H9 (cell line): Measurements from ENCODE around the gene TRAF5. TPM values are rescaled to one million over a fixed set of nuclear protein-coding genes. Genes with fewer than 3 reads are reported as not detected.

Source experiments
- DNase-seq: peaks from one replicate; pipeline ENCODE4 v3.0.0-alpha.2; 2017
- H2AFZ ChIP-seq: one replicate; pipeline ENCODE4 v1.6.1; 2013; ENCODE audit warnings: mild to moderate bottlenecking, low read length, control low read depth, moderate library complexity
- H2AK5ac ChIP-seq: 2 replicates; pipeline ENCODE4 v1.6.1; 2013; ENCODE audit warnings: low read length, control low read depth, mixed read lengths; ENCODE audit not compliant: insufficient read length
- H2BK120ac ChIP-seq: one replicate; pipeline ENCODE4 v1.6.1; 2013; ENCODE audit warnings: low read depth, mild to moderate bottlenecking, low read length, control low read depth, inconsistent platforms; ENCODE audit not compliant: poor library complexity, severe bottlenecking
- H2BK12ac ChIP-seq: 2 replicates; pipeline ENCODE4 v1.6.1; 2013; ENCODE audit warnings: low read length, control low read depth, mixed read lengths, low read depth; ENCODE audit not compliant: insufficient read length
- H2BK15ac ChIP-seq: 2 replicates; pipeline ENCODE4 v1.6.1; 2013; ENCODE audit warnings: low read depth, low read length, control low read depth
- H2BK20ac ChIP-seq: one replicate; pipeline ENCODE4 v1.6.1; 2013; ENCODE audit warnings: low read depth, mild to moderate bottlenecking, low read length, control low read depth, inconsistent platforms; ENCODE audit not compliant: poor library complexity, severe bottlenecking
- H2BK5ac ChIP-seq: 2 replicates; pipeline ENCODE4 v1.6.1; 2013; ENCODE audit warnings: low read length, control low read depth, mixed read lengths; ENCODE audit not compliant: insufficient read length
- H3K14ac ChIP-seq: 2 replicates; pipeline ENCODE4 v1.6.1; 2013; ENCODE audit warnings: low read length, control low read depth; ENCODE audit not compliant: insufficient read depth
- H3K18ac ChIP-seq: 2 replicates; pipeline ENCODE4 v1.6.1; 2013; ENCODE audit warnings: low read depth, mild to moderate bottlenecking, mixed read lengths, low read length, control low read depth; ENCODE audit not compliant: insufficient read length
- H3K23ac ChIP-seq: 2 replicates; pipeline ENCODE4 v1.6.1; 2013; ENCODE audit warnings: low read length, control low read depth, mixed read lengths, low read depth; ENCODE audit not compliant: insufficient read length
- H3K23me2 ChIP-seq: 2 replicates; pipeline ENCODE4 v1.6.1; 2013; ENCODE audit warnings: low read depth, mild to moderate bottlenecking, mixed read lengths, low read length, control low read depth; ENCODE audit not compliant: insufficient read length, poor library complexity, severe bottlenecking
- H3K27ac ChIP-seq: 2 replicates; pipeline ENCODE4 v1.5.1; 2013; ENCODE audit warnings: low read length, control low read depth, mixed read lengths, low read depth; ENCODE audit not compliant: insufficient read length
- H3K27me3 ChIP-seq: 2 replicates; pipeline ENCODE4 v1.6.1; 2013; ENCODE audit warnings: low read length, control low read depth, inconsistent platforms; ENCODE audit not compliant: insufficient read depth
- H3K4ac ChIP-seq: 2 replicates; pipeline ENCODE4 v1.6.1; 2013; ENCODE audit warnings: low read depth, mild to moderate bottlenecking, control low read depth, inconsistent platforms, low read length, moderate library complexity
- H3K4me1 ChIP-seq: 2 replicates; pipeline ENCODE4 v1.6.1; 2013; ENCODE audit warnings: low read length, control low read depth, inconsistent platforms; ENCODE audit not compliant: insufficient read depth
- H3K4me2 ChIP-seq: 2 replicates; pipeline ENCODE4 v1.6.1; 2013; ENCODE audit warnings: low read length, control low read depth, mixed read lengths; ENCODE audit not compliant: insufficient read length, insufficient read depth
- H3K56ac ChIP-seq: 2 replicates; pipeline ENCODE4 v1.6.1; 2013; ENCODE audit warnings: low read depth, mild to moderate bottlenecking, mixed read lengths, low read length, control low read depth; ENCODE audit not compliant: insufficient read length
- H3K79me1 ChIP-seq: 2 replicates; pipeline ENCODE4 v1.6.1; 2013; ENCODE audit warnings: low read depth, mild to moderate bottlenecking, moderate library complexity, low read length, control low read depth, inconsistent platforms; ENCODE audit not compliant: insufficient read depth, poor library complexity, severe bottlenecking
- H3K79me2 ChIP-seq: 2 replicates; pipeline ENCODE4 v1.6.1; 2013; ENCODE audit warnings: low read length, control low read depth, inconsistent platforms; ENCODE audit not compliant: insufficient read depth
- H3K9ac ChIP-seq: 2 replicates; pipeline ENCODE4 v1.6.1; 2013; ENCODE audit warnings: low read length, control low read depth, mixed read lengths; ENCODE audit not compliant: insufficient read length; ENCODE audit errors: extremely low read depth
- H3K9me3 ChIP-seq: one replicate; pipeline ENCODE4 v1.6.1; 2013; ENCODE audit warnings: low read depth, low read length, inconsistent platforms; ENCODE audit not compliant: control insufficient read depth
- H3T11ph ChIP-seq: one replicate; pipeline ENCODE4 v1.6.1; 2013; ENCODE audit warnings: mild to moderate bottlenecking, low read length, control low read depth, inconsistent platforms
- H4K20me1 ChIP-seq: one replicate; pipeline ENCODE4 v1.6.1; 2013; ENCODE audit not compliant: control insufficient read depth, insufficient read length, insufficient read depth
- H4K5ac ChIP-seq: 2 replicates; pipeline ENCODE4 v1.6.1; 2013; ENCODE audit warnings: low read depth, mild to moderate bottlenecking, mixed read lengths, low read length, control low read depth; ENCODE audit not compliant: insufficient read length
- H4K8ac ChIP-seq: replicated peaks from 2 replicates; pipeline ENCODE4 v1.6.1; 2013; ENCODE audit warnings: low read length, control low read depth, mixed read lengths, low read depth; ENCODE audit not compliant: insufficient read length
- H4K91ac ChIP-seq: 2 replicates; pipeline ENCODE4 v1.6.1; 2013; ENCODE audit warnings: low read depth, mild to moderate bottlenecking, moderate library complexity, mixed read lengths, low read length, control low read depth; ENCODE audit not compliant: insufficient read length
- H3K27ac Mint-ChIP-seq, 3 experiments: 2 replicates in 2 of 3; 3 replicates in 1 of 3; pipeline ENCODE4 v1.8.0; 2020 to 2021; ENCODE audit warnings: mixed read lengths in 3 of 3, mild to moderate bottlenecking in 1 of 3, moderate library complexity in 1 of 3
- H3K27me3 Mint-ChIP-seq: 2 replicates; pipeline ENCODE4 v1.8.0; 2021; ENCODE audit warnings: low read depth, mild to moderate bottlenecking, moderate library complexity, mixed read lengths
- H3K36me3 Mint-ChIP-seq, 3 experiments: 2 replicates in 2 of 3; 3 replicates in 1 of 3; pipeline ENCODE4 v1.8.0; 2020 to 2021; ENCODE audit warnings: low read depth in 3 of 3, mixed read lengths in 3 of 3; ENCODE audit not compliant: insufficient read depth in 1 of 3
- H3K4me1 Mint-ChIP-seq, 2 experiments: 2 replicates each; pipeline ENCODE4 v1.8.0; 2020; ENCODE audit warnings: mixed read lengths in 2 of 2
- H3K4me3 Mint-ChIP-seq, 2 experiments: 2 replicates in 1 of 2; 3 replicates in 1 of 2; pipeline ENCODE4 v1.8.0; 2020 to 2021; ENCODE audit warnings: mild to moderate bottlenecking in 2 of 2, mixed read lengths in 2 of 2, moderate library complexity in 1 of 2
- H3K9me3 Mint-ChIP-seq, 2 experiments: 2 replicates in 1 of 2; 3 replicates in 1 of 2; pipeline ENCODE4 v1.8.0; 2020; ENCODE audit warnings: mild to moderate bottlenecking in 2 of 2, mixed read lengths in 2 of 2, moderate library complexity in 1 of 2
- CTCF ChIP-seq: fragments of 200-600 bp; sonication (generic); conservative IDR thresholded peaks from 3 replicates; pipeline ENCODE4 v1.8.0; 2021; ENCODE audit warnings: antibody characterized with exemption, mild to moderate bottlenecking
- WGBS: extraction: QIAGEN DNeasy Blood & Tissue Kit; methylation state at CpG from one replicate; pipeline ENCODE4 v1.1.7; 2013; ENCODE audit warnings: missing lambda C conversion rate, low lambda C conversion rate, mixed read lengths; ENCODE audit not compliant: insufficient read length; ENCODE audit errors: extremely low coverage; 5-methylcytosine and 5-hydroxymethylcytosine counted together
- total RNA-seq: library from RNA; stranded (reverse); gene quantifications from 2 replicates; pipeline ENCODE4 v1.2.1, GENCODE V29; 2021

The TRAF5 gene
- total RNA-seq, 1 experiment from 2014 or later = 19.1 TPM

- H3K9me3 ChIP-seq = no peaks in the 10 kb centered on the region
- H3K4me2 ChIP-seq = no peak overlapping the region
- no peak overlapping the region for H3K56ac ChIP-seq
- H2BK120ac ChIP-seq = no peak overlapping the region
- H4K5ac ChIP-seq = no peak overlapping the region
- H2BK12ac ChIP-seq = no peak overlapping the region
- Mint-ChIP-seq H3K4me1 (0 out of 4 replicates have a peak, but pooled peaks cover 0 to 3% of the 10 kb centered on the region in 2 experiments), H3K36me3 (peaks cover 35 to 61% (median 42%) of the 10 kb centered on the region in 3 experiments), H3K9me3 (peaks cover 38 to 54% of the 10 kb centered on the region in 2 experiments), H3K4me3 (no peak overlapping the region), H3K27me3 (peaks cover 4% of the 10 kb centered on the region), H3K27ac (no peak overlapping the region)
- H3K27ac ChIP-seq = no peak overlapping the region
- no peak overlapping the region for H2BK20ac ChIP-seq
- no peak overlapping the region for H2BK5ac ChIP-seq
- no peaks in the 10 kb centered on the region for H3K27me3 ChIP-seq
- H2AFZ ChIP-seq = no peak overlapping the region
- no peak overlapping the region for H4K8ac ChIP-seq
- no peaks in the 10 kb centered on the region for H3K79me2 ChIP-seq
- H3K4me1 ChIP-seq = no peaks in the 10 kb centered on the region
- DNase-seq = no peak
- no peaks in the 10 kb centered on the region for H4K20me1 ChIP-seq
- TF ChIP-seq CTCF = no peak
- no peak overlapping the region for H3T11ph ChIP-seq
- no CpG with 5 or more reads among the region's 3 CpGs for WGBS
- H3K14ac ChIP-seq = no peak overlapping the region
- no peaks in the 10 kb centered on the region for H3K79me1 ChIP-seq
- no peak overlapping the region for H3K23ac ChIP-seq
- H2AK5ac ChIP-seq = no peak overlapping the region
- H3K9ac ChIP-seq = no peak overlapping the region
- no peak overlapping the region for H2BK15ac ChIP-seq
- no peak overlapping the region for H4K91ac ChIP-seq
- no peak overlapping the region for H3K18ac ChIP-seq
- no peak overlapping the region for H3K4ac ChIP-seq
- H3K23me2 ChIP-seq = peaks cover 2% of the 10 kb centered on the region
These were observed 85.0 kb downstream of the TRAF5 start for GRCh38 chr1:211411639-211412038.
